ENCODE results near the gene PPP1R12B.
"Not testable (repeated sequence)": the region's sequence is repeated elsewhere in the genome, so short reads cannot be mapped to it uniquely, and the experiment has no call there.

PPP1R12B gene

GRCh38 chr1:202459470-202460142 is 111.1 kb downstream of the PPP1R12B start:
- not testable (repeated sequence) for H2AFZ ChIP-seq (ENCODE audit: low read depth, low read length); DNase-seq; H3K27me3 ChIP-seq (ENCODE audit: insufficient read depth, low read length, poor library complexity); H4K20me1 ChIP-seq (ENCODE audit: insufficient read depth, low read length); ATAC-seq (ENCODE audit: insufficient read depth, low read depth); H3K36me3 ChIP-seq (ENCODE audit: insufficient read depth, low read length); H3K79me2 ChIP-seq (ENCODE audit: insufficient read depth, low read length); H3K27ac ChIP-seq (ENCODE audit: low read length); H3K4me1 ChIP-seq (ENCODE audit: insufficient read depth, low read length); H3K4me2 ChIP-seq (ENCODE audit: insufficient read depth, low read length); H3K9me3 ChIP-seq (ENCODE audit: insufficient read depth, low read length, severe bottlenecking); H3K9ac ChIP-seq (ENCODE audit: low read depth, low read length); H3K4me3 ChIP-seq (ENCODE audit: low read depth in 1 of 2, low read length in 2 of 2)

GRCh38 chr1:202460143-202460495 is 111.6 kb downstream of the PPP1R12B start:
- DNase-seq; H3K4me3 ChIP-seq (ENCODE audit: low read depth in 1 of 2, low read length in 2 of 2); H3K27me3 ChIP-seq (ENCODE audit: insufficient read depth, low read length, poor library complexity); H2AFZ ChIP-seq (ENCODE audit: low read depth, low read length); H3K9ac ChIP-seq (ENCODE audit: low read depth, low read length); H3K9me3 ChIP-seq (ENCODE audit: insufficient read depth, low read length, severe bottlenecking); H3K79me2 ChIP-seq (ENCODE audit: insufficient read depth, low read length); H3K4me2 ChIP-seq (ENCODE audit: insufficient read depth, low read length); H3K36me3 ChIP-seq (ENCODE audit: insufficient read depth, low read length); ATAC-seq (ENCODE audit: insufficient read depth, low read depth); H3K4me1 ChIP-seq (ENCODE audit: insufficient read depth, low read length); H4K20me1 ChIP-seq (ENCODE audit: insufficient read depth, low read length); H3K27ac ChIP-seq (ENCODE audit: low read length): not testable (repeated sequence)

- H3K4me3 ChIP-seq (ENCODE audit: low read depth in 1 of 2, low read length in 2 of 2), result no peak overlapping the region
- H3K9ac ChIP-seq (ENCODE audit: low read depth, low read length), result no peak overlapping the region
- H3K4me1 ChIP-seq (ENCODE audit: insufficient read depth, low read length), result no peaks in the 10 kb centered on the region
- no peaks in the 10 kb centered on the region for H3K36me3 ChIP-seq (ENCODE audit: insufficient read depth, low read length)
- H3K27ac ChIP-seq (ENCODE audit: low read length), result no peak overlapping the region
- DNase-seq, result no peak
- no peak for ATAC-seq (ENCODE audit: insufficient read depth, low read depth)
- no peaks in the 10 kb centered on the region for H3K27me3 ChIP-seq (ENCODE audit: insufficient read depth, low read length, poor library complexity)
- H3K4me2 ChIP-seq (ENCODE audit: insufficient read depth, low read length), result no peak overlapping the region
- TF ChIP-seq CTCF (IDR thresholded peaks at IDR 0.05; ENCODE audit: borderline replicate concordance, extremely low read depth, low read length, poor library complexity, severe bottlenecking) (no peak), EZH2 (IDR thresholded peaks at IDR 0.05; ENCODE audit: borderline replicate concordance, low read depth, low read length, severe bottlenecking) (no peak)
- H3K79me2 ChIP-seq (ENCODE audit: insufficient read depth, low read length), result no peaks in the 10 kb centered on the region
- H2AFZ ChIP-seq (ENCODE audit: low read depth, low read length), result no peak overlapping the region
- no peaks in the 10 kb centered on the region for H4K20me1 ChIP-seq (ENCODE audit: insufficient read depth, low read length)
- H3K9me3 ChIP-seq (ENCODE audit: insufficient read depth, low read length, severe bottlenecking), result no peaks in the 10 kb centered on the region
Observed at GRCh38 chr1:202462342-202463076, 114.0 kb downstream of the PPP1R12B start.

GRCh38 chr1:202464153-202464742 is 115.7 kb downstream of the PPP1R12B start:
- H3K4me2 ChIP-seq (ENCODE audit: insufficient read depth, low read length), result not testable (repeated sequence)

GRCh38 chr1:202465644-202466270 is 117.3 kb downstream of the PPP1R12B start:
- not testable (repeated sequence) for H3K4me2 ChIP-seq (ENCODE audit: insufficient read depth, low read length); DNase-seq; H3K9ac ChIP-seq (ENCODE audit: low read depth, low read length); H3K27ac ChIP-seq (ENCODE audit: low read length); ATAC-seq (ENCODE audit: insufficient read depth, low read depth); H4K20me1 ChIP-seq (ENCODE audit: insufficient read depth, low read length); H3K36me3 ChIP-seq (ENCODE audit: insufficient read depth, low read length); H2AFZ ChIP-seq (ENCODE audit: low read depth, low read length); H3K4me3 ChIP-seq (ENCODE audit: low read depth in 1 of 2, low read length in 2 of 2); H3K9me3 ChIP-seq (ENCODE audit: insufficient read depth, low read length, severe bottlenecking); H3K4me1 ChIP-seq (ENCODE audit: insufficient read depth, low read length); H3K27me3 ChIP-seq (ENCODE audit: insufficient read depth, low read length, poor library complexity); H3K79me2 ChIP-seq (ENCODE audit: insufficient read depth, low read length)

More at GRCh38 chr1:202464153-202464742, 115.7 kb downstream of the PPP1R12B start:
- not testable (repeated sequence) for H3K4me3 ChIP-seq (ENCODE audit: low read depth in 1 of 2, low read length in 2 of 2); H2AFZ ChIP-seq (ENCODE audit: low read depth, low read length); H3K36me3 ChIP-seq (ENCODE audit: insufficient read depth, low read length); H3K27me3 ChIP-seq (ENCODE audit: insufficient read depth, low read length, poor library complexity); H3K79me2 ChIP-seq (ENCODE audit: insufficient read depth, low read length); H3K9me3 ChIP-seq (ENCODE audit: insufficient read depth, low read length, severe bottlenecking); H3K4me1 ChIP-seq (ENCODE audit: insufficient read depth, low read length); DNase-seq; H3K9ac ChIP-seq (ENCODE audit: low read depth, low read length); H3K27ac ChIP-seq (ENCODE audit: low read length); H4K20me1 ChIP-seq (ENCODE audit: insufficient read depth, low read length)
- peak; percentile 63 for TF ChIP-seq CTCF (IDR thresholded peaks at IDR 0.05; ENCODE audit: borderline replicate concordance, extremely low read depth, low read length, poor library complexity, severe bottlenecking)
- peak; percentile 67 for ATAC-seq (ENCODE audit: insufficient read depth, low read depth)

- not testable (repeated sequence) for DNase-seq; H3K9me3 ChIP-seq (ENCODE audit: insufficient read depth, low read length, severe bottlenecking); H4K20me1 ChIP-seq (ENCODE audit: insufficient read depth, low read length); H3K4me3 ChIP-seq (ENCODE audit: low read depth in 1 of 2, low read length in 2 of 2); H3K36me3 ChIP-seq (ENCODE audit: insufficient read depth, low read length); H3K27ac ChIP-seq (ENCODE audit: low read length); H3K4me2 ChIP-seq (ENCODE audit: insufficient read depth, low read length); ATAC-seq (ENCODE audit: insufficient read depth, low read depth); H3K79me2 ChIP-seq (ENCODE audit: insufficient read depth, low read length); H2AFZ ChIP-seq (ENCODE audit: low read depth, low read length); H3K4me1 ChIP-seq (ENCODE audit: insufficient read depth, low read length); H3K9ac ChIP-seq (ENCODE audit: low read depth, low read length); H3K27me3 ChIP-seq (ENCODE audit: insufficient read depth, low read length, poor library complexity)
Observed at GRCh38 chr1:202466339-202466738, 117.8 kb downstream of the PPP1R12B start.
